ENCODE results near the gene LAMB4.

GRCh38 chr7:107996072-107996882, 133.9 kb downstream of the LAMB4 start:
- TF ChIP-seq POLR2A (IDR thresholded peaks at IDR 0.05; ENCODE audit: low read depth) (no peak), EP300 (IDR thresholded peaks at IDR 0.05) (no peak), CTCF (IDR thresholded peaks at IDR 0.05) (no peak), POLR2AphosphoS5 (IDR thresholded peaks at IDR 0.05) (no peak)

Data from esophagus muscularis mucosa (tissue), 4 donors.